Tibial artery (tissue), 4 donors: ENCODE data around the gene STKLD1.

ENCODE experiments used
- DNase-seq, 2 donors: peaks; one replicate each; pipeline ENCODE4 v3.0.0-alpha.2; 2019
- H3K27ac ChIP-seq, 2 donors: fragments of 200-600 bp; sonication (generic) in 1 of 2; 1 replicate in 1 of 2; 2 replicates in 1 of 2; pipeline ENCODE4 v1.5.1; 2018 to 2019; ENCODE audit warnings: mild to moderate bottlenecking in 1 of 2
- H3K27me3 ChIP-seq, 2 donors: fragments of 200-600 bp; sonication (generic) in 1 of 2; one replicate each; pipeline versions ENCODE4 v1.5.1 to v1.6.0; 2016 to 2019
- H3K36me3 ChIP-seq, 3 donors: fragments of 200-600 bp; sonication (generic) in 2 of 3; one replicate each; pipeline ENCODE4 v1.5.1; 2016 to 2019; ENCODE audit warnings: mild to moderate bottlenecking in 2 of 3
- H3K4me1 ChIP-seq, 4 donors: fragments of 200-600 bp; sonication (generic) in 2 of 4; 1 replicate in 3 of 4; 2 replicates in 1 of 4; pipeline ENCODE4 v1.5.1; 2016 to 2019
- H3K4me3 ChIP-seq, 2 donors: fragments of 200-600 bp; sonication (generic) in 1 of 2; 1 replicate in 1 of 2; 2 replicates in 1 of 2; pipeline ENCODE4 v1.5.1; 2018 to 2019; ENCODE audit warnings: mild to moderate bottlenecking in 2 of 2
- H3K9me3 ChIP-seq, 3 donors: fragments of 200-600 bp; sonication (generic) in 1 of 3; one replicate each; pipeline ENCODE4 v1.5.1; 2016 to 2019
- intact Hi-C: fragments of 100-400 bp; cut with DNase I; formaldehyde crosslinking; loops from one replicate; pipeline ENCODE4 v1.15.0; 2023; ENCODE audit warnings: low total_unique reads
- TF ChIP-seq, protein P1 (sequence below), 2 experiments: fragments of 200-600 bp in 1 of 2; fragments of 450-650 bp in 1 of 2; IDR thresholded peaks; one replicate each; pipeline ENCODE4 v1.5.1; 2017 to 2019; ENCODE audit warnings: antibody characterized with exemption in 2 of 2, mild to moderate bottlenecking in 1 of 2, moderate library complexity in 1 of 2

Gene STKLD1

DNA sequence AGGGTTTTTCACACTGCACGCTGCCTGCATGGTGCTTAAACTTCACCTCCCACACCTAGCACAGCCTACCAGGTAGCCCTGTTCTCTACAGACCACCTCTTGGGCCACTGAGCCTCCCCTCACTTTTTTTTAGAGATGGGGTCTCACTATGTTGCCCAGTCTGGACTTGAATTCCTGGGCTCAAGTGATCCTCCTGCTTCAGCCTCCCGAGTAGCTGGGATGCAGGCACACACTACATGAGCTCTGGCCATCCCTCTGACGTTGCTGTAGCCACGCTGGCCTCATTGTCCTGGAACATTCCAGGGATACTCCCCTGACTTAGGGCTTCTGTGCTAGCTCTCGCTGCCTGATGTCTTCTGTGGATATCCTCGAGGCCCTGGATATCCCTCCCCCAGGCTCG is 76.4 kb downstream of the STKLD1 start:
- no peak for DNase-seq
- Histone ChIP-seq H3K27ac (no peak overlapping the region), H3K4me3 (no peak overlapping the region), H3K36me3 (no peaks in the 10 kb centered on the region), H3K4me1 (no peaks in the 10 kb centered on the region), H3K9me3 (no peaks in the 10 kb centered on the region), H3K27me3 (no peaks in the 10 kb centered on the region)
- TF ChIP-seq, protein P1, sequence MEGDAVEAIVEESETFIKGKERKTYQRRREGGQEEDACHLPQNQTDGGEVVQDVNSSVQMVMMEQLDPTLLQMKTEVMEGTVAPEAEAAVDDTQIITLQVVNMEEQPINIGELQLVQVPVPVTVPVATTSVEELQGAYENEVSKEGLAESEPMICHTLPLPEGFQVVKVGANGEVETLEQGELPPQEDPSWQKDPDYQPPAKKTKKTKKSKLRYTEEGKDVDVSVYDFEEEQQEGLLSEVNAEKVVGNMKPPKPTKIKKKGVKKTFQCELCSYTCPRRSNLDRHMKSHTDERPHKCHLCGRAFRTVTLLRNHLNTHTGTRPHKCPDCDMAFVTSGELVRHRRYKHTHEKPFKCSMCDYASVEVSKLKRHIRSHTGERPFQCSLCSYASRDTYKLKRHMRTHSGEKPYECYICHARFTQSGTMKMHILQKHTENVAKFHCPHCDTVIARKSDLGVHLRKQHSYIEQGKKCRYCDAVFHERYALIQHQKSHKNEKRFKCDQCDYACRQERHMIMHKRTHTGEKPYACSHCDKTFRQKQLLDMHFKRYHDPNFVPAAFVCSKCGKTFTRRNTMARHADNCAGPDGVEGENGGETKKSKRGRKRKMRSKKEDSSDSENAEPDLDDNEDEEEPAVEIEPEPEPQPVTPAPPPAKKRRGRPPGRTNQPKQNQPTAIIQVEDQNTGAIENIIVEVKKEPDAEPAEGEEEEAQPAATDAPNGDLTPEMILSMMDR (IDR thresholded peaks at IDR 0.05), result no peak
- intact Hi-C loops, result no loop called here

DNA sequence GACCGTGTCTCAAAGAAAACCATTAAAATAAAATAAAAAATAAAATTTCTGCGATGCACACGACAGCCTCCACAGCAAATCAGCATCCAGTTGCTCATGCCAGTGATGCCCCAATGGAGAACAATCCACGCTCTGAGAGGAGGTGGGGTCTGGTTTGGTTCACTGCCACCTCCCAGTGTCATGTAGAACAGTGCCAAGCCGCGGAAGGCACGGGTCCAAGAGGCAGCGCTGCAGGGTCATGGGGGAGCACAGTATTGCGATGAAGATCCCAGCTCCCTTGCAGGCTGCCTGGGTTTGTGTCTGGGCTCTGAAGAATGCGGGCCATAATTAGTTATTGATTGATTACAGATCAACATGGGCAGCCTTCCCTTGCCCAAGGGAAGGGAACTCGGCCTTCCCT is 77.5 kb downstream of the STKLD1 start:
- intact Hi-C loops, result no loop called here
- no peak for DNase-seq
- Histone ChIP-seq H3K9me3 (no peaks in the 10 kb centered on the region), H3K4me1 (peaks cover 0 to 1% (median under 1%) of the 10 kb centered on the region in 4 donors), H3K4me3 (no peak overlapping the region), H3K27me3 (no peaks in the 10 kb centered on the region), H3K36me3 (no peaks in the 10 kb centered on the region), H3K27ac (no peak overlapping the region)
- TF ChIP-seq, protein P1 (IDR thresholded peaks at IDR 0.05), result no peak

DNA sequence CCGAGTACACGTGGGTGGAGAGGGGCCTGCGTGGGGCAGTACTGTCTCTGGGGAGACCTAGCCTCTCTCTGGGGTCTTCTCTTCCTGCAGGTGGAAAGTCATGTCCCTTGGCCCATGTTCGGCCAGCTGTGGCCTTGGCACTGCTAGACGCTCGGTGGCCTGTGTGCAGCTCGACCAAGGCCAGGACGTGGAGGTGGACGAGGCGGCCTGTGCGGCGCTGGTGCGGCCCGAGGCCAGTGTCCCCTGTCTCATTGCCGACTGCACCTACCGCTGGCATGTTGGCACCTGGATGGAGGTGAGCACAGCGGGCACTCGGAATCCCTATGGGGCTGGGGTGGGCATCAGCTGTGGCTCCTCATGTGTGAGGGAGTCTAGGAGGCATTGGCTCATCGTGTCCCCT is 78.2 kb downstream of the STKLD1 start:
- TF ChIP-seq, protein P1 (IDR thresholded peaks at IDR 0.05), result no peak
- no peak for DNase-seq
- no peak overlapping the region for H3K27ac ChIP-seq
- intact Hi-C loops, result no loop called here
- no peak overlapping the region for H3K4me3 ChIP-seq
- peaks cover 0 to 8% (median 3%) of the 10 kb centered on the region in 4 donors for H3K4me1 ChIP-seq
- no peaks in the 10 kb centered on the region for H3K9me3 ChIP-seq
- H3K27me3 ChIP-seq, result no peaks in the 10 kb centered on the region
- no peaks in the 10 kb centered on the region for H3K36me3 ChIP-seq

DNA sequence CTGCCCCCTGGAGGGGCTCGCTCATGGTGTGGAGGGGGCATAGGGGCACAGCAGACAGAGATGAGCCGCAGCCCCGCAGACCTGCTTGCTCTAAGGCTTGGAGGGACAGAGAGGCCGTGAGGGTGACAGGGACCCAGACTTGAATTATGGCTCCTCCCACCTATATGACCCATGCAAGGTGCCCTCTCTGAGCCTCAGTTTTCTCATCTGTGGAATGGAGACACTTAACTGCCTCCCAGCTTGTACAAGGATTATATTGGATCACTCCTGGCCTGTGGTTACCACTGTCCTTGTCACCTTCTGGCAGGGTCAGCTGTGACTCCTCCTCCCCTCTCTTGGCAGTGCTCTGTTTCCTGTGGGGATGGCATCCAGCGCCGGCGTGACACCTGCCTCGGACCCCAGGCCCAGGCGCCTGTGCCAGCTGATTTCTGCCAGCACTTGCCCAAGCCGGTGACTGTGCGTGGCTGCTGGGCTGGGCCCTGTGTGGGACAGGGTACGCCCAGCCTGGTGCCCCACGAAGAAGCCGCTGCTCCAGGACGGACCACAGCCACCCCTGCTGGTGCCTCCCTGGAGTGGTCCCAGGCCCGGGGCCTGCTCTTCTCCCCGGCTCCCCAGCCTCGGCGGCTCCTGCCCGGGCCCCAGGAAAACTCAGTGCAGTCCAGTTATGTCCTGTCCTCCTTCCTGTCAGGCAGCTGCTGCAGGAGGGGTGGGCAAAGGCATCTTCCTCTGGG is 78.9 kb downstream of the STKLD1 start:
- no peak for DNase-seq
- intact Hi-C loops, result no loop called here
- TF ChIP-seq, protein P1 (IDR thresholded peaks at IDR 0.05), result no peak

More for the DNA sequence above, 78.9 kb downstream of the STKLD1 start:
- Histone ChIP-seq H3K4me3 (no peak overlapping the region), H3K4me1 (peaks cover 0 to 8% (median 4%) of the 10 kb centered on the region in 4 donors), H3K27me3 (no peaks in the 10 kb centered on the region), H3K9me3 (no peaks in the 10 kb centered on the region), H3K27ac (no peak overlapping the region), H3K36me3 (no peaks in the 10 kb centered on the region)
